Kidney epithelial cell (primary cell): ENCODE measurements around the gene PPP4R3A. TPM values are rescaled to one million over a fixed set of nuclear protein-coding genes. Genes with fewer than 3 reads are reported as not detected.
A peak's percentile ranks its signal among the peaks of the same experiment; 100 is the strongest.

Source experiments
- DNase-seq: peaks from one replicate; pipeline ENCODE4 v3.0.0-alpha.2; 2010; ENCODE audit warnings: low read depth
- H3K27me3 ChIP-seq: 2 replicates; pipeline ENCODE4 v1.6.0; 2011; ENCODE audit warnings: low read length; ENCODE audit not compliant: control insufficient read depth, insufficient read depth
- H3K36me3 ChIP-seq: 2 replicates; pipeline ENCODE4 v1.5.1; 2011; ENCODE audit warnings: low read length; ENCODE audit not compliant: control insufficient read depth, insufficient read depth
- H3K4me3 ChIP-seq: 2 replicates; pipeline ENCODE4 v1.5.1; 2011; ENCODE audit warnings: low read depth, mild to moderate bottlenecking, control low read depth, low read length
- total RNA-seq: library from RNA; depleted of rRNA; stranded (reverse); fragments of >200 nt; gene quantifications from 2 replicates; pipeline ENCODE4 v1.2.3, GENCODE V29; 2015
- TF ChIP-seq, protein P1 (sequence below): IDR thresholded peaks from 2 replicates; pipeline ENCODE4 v1.5.1; 2011; ENCODE audit warnings: mild to moderate bottlenecking, moderate library complexity, low read length, control low read depth, inconsistent platforms; ENCODE audit not compliant: insufficient read depth, poor library complexity, severe bottlenecking

PPP4R3A gene
- total RNA-seq, 1 donor from 2014 or later, result 72.0 TPM

DNA sequence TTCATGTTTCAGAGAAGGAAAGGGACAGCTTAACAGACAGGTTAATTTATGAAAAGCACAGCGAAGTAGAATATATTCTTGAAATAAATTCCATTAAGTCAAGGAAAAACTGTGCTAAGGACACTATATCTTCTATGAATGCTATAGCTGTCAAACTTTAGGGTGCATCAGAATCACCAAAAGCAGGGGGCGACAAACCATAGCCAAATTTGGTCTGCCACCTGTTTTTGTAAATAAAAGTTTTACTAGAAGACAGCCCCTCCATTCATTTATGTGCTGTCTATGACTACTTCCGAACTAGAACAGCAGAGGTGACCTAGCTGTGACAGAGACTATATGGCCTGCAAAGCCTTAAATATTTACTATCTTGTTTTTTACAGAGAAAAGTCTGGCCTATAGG is 25.9 kb downstream of the PPP4R3A start:
- TF ChIP-seq, protein P1, sequence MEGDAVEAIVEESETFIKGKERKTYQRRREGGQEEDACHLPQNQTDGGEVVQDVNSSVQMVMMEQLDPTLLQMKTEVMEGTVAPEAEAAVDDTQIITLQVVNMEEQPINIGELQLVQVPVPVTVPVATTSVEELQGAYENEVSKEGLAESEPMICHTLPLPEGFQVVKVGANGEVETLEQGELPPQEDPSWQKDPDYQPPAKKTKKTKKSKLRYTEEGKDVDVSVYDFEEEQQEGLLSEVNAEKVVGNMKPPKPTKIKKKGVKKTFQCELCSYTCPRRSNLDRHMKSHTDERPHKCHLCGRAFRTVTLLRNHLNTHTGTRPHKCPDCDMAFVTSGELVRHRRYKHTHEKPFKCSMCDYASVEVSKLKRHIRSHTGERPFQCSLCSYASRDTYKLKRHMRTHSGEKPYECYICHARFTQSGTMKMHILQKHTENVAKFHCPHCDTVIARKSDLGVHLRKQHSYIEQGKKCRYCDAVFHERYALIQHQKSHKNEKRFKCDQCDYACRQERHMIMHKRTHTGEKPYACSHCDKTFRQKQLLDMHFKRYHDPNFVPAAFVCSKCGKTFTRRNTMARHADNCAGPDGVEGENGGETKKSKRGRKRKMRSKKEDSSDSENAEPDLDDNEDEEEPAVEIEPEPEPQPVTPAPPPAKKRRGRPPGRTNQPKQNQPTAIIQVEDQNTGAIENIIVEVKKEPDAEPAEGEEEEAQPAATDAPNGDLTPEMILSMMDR, result no peak
- Histone ChIP-seq H3K36me3 (peaks cover 1% of the 10 kb centered on the region), H3K4me3 (no peak overlapping the region), H3K27me3 (no peaks in the 10 kb centered on the region)
- DNase-seq, result no peak

DNA sequence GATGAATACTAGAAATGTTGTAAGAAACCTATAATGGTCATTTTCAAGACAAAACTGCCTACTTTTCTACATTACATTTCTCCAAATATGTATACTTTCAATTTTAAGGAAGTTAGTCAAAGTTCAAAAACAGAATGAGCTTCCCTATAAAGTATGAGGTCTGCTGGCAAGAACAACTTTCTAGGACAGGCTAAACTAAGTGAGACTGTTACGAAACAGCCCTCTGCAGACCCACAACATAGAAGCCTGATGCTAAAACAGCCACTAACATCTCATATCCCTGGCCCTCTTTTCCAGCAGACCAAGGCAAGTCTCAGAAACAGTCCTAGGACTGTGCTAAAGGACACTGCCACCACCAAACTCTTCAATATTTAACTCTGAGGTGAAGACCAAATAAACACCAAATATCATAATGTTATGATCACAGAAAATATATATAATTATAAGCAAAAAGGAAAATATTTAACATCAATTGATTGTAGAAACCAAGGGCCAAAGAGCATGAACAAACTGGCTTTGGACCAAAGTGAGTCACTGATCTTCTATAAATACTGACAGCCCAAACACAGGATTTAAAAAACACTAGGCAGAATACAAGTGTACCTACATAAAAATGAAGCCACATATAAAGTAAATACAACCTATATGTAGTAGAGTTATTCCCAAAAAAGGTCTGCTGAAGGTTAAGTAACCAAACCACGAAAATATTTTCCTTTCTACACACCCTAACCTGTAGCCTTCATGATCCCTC is 27.7 kb downstream of the PPP4R3A start:
- Histone ChIP-seq H3K4me3 (no peak overlapping the region), H3K36me3 (peaks cover 2% of the 10 kb centered on the region), H3K27me3 (no peaks in the 10 kb centered on the region)
- TF ChIP-seq, protein P1, result no peak
- DNase-seq, result no peak

DNA sequence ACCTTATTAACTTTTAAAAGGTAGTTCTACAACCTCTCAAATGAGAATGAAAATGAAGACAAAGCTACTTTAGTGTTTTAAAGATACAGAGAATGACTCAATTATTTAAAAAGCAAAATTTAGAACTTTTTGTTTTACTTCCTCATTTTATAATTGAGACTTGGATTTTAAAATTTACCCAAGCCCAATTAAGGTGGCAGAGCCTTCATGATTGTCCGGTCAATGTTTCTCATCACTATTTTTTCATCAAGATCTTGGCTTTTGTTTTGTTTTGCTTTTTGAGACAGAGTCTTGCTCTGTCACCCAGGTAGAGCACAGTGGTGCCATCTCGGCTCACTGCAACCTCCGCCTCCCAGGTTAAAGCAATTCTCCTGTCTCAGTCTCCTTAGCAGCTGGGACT is 32.7 kb downstream of the PPP4R3A start:
- Histone ChIP-seq H3K27me3 (no peaks in the 10 kb centered on the region), H3K4me3 (no peak overlapping the region), H3K36me3 (peaks cover 2% of the 10 kb centered on the region)
- TF ChIP-seq, protein P1, result no peak
- no peak for DNase-seq

DNA sequence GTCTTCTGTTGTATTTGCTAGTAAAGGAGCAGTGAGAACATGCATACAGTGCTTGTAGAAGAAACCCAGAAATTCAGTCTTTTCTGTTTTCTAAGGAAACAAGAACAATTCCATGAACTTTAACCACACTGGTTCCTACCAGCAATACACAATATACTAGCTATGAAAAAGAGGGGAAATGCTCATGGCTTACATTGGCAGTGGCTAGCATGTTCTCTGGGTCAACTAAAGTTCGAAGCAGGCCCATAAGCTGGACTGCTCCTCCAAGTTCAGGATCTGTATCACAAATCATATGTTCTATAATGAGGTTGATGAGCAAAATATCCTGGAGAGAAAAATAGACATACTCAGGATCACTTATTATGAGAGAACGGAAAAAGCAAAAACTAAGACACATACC is 37.1 kb downstream of the PPP4R3A start:
- TF ChIP-seq, protein P1, result no peak
- Histone ChIP-seq H3K4me3 (no peak overlapping the region), H3K36me3 (peaks cover 2% of the 10 kb centered on the region), H3K27me3 (no peaks in the 10 kb centered on the region)
- no peak for DNase-seq

DNA sequence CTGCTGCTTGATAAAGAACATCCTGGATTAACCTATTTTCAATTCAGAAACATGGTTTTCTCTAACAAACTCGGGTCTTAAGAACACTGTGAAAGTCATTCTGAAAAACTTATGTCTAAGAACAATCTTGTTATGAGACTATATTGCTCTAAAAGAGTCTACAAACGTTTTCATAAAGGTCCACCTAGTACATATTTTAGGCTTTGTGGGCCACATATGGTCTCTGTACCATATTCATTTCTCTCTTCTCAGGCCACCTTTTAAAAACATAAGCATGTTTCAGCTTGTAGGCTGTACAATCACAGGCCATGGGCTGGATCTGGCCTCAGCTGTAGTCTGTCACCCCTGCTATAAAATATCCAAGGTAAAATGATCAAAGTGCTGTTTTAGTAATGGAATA is 39.9 kb downstream of the PPP4R3A start:
- Histone ChIP-seq H3K36me3 (peaks cover 1% of the 10 kb centered on the region), H3K4me3 (no peak overlapping the region), H3K27me3 (no peaks in the 10 kb centered on the region)
- DNase-seq, result no peak
- TF ChIP-seq, protein P1, result no peak

DNA sequence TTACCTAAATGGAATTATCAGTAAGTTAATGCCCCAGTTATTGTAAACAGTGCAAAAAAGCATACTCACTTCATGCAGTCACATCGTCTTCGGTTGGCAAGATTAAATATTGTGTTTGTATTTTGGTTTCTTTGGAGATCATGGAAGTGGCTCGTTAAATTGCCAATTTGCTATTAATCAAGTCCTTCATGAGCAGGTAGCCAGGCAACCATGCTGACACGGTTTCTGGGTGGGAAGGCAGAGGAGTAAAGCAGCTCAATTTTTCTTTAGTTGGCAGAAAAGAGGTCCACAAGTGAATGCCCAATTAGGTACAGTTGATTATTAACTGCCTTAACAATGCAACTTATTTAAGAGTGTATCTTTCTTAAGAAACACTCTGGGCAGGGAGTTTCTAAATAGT is 43.9 kb downstream of the PPP4R3A start:
- Histone ChIP-seq H3K27me3 (no peaks in the 10 kb centered on the region), H3K36me3 (peaks cover 1% of the 10 kb centered on the region), H3K4me3 (no peak overlapping the region)
- TF ChIP-seq, protein P1, result no peak
- peak; percentile 21 for DNase-seq
